Tibial artery (tissue), 4 donors: Measurements from ENCODE around the gene HIPK2.

ENCODE experiments used
- DNase-seq, 2 donors: peaks; one replicate each; pipeline ENCODE4 v3.0.0-alpha.2; 2019
- H3K27ac ChIP-seq, 2 donors: fragments of 200-600 bp; sonication (generic) in 1 of 2; 1 replicate in 1 of 2; 2 replicates in 1 of 2; pipeline ENCODE4 v1.5.1; 2018 to 2019; ENCODE audit warnings: mild to moderate bottlenecking in 1 of 2
- H3K27me3 ChIP-seq, 2 donors: fragments of 200-600 bp; sonication (generic) in 1 of 2; one replicate each; pipeline versions ENCODE4 v1.5.1 to v1.6.0; 2016 to 2019
- H3K36me3 ChIP-seq, 3 donors: fragments of 200-600 bp; sonication (generic) in 2 of 3; one replicate each; pipeline ENCODE4 v1.5.1; 2016 to 2019; ENCODE audit warnings: mild to moderate bottlenecking in 2 of 3
- H3K4me1 ChIP-seq, 4 donors: fragments of 200-600 bp; sonication (generic) in 2 of 4; 1 replicate in 3 of 4; 2 replicates in 1 of 4; pipeline ENCODE4 v1.5.1; 2016 to 2019
- H3K4me3 ChIP-seq, 2 donors: fragments of 200-600 bp; sonication (generic) in 1 of 2; 1 replicate in 1 of 2; 2 replicates in 1 of 2; pipeline ENCODE4 v1.5.1; 2018 to 2019; ENCODE audit warnings: mild to moderate bottlenecking in 2 of 2
- H3K9me3 ChIP-seq, 3 donors: fragments of 200-600 bp; sonication (generic) in 1 of 3; one replicate each; pipeline ENCODE4 v1.5.1; 2016 to 2019
- CTCF ChIP-seq, 2 experiments: fragments of 200-600 bp in 1 of 2; fragments of 450-650 bp in 1 of 2; IDR thresholded peaks; one replicate each; pipeline ENCODE4 v1.5.1; 2017 to 2019; ENCODE audit warnings: antibody characterized with exemption in 2 of 2, mild to moderate bottlenecking in 1 of 2, moderate library complexity in 1 of 2
- intact Hi-C: fragments of 100-400 bp; cut with DNase I; formaldehyde crosslinking; loops from one replicate; pipeline ENCODE4 v1.15.0; 2023; ENCODE audit warnings: low total_unique reads

The HIPK2 gene

DNA sequence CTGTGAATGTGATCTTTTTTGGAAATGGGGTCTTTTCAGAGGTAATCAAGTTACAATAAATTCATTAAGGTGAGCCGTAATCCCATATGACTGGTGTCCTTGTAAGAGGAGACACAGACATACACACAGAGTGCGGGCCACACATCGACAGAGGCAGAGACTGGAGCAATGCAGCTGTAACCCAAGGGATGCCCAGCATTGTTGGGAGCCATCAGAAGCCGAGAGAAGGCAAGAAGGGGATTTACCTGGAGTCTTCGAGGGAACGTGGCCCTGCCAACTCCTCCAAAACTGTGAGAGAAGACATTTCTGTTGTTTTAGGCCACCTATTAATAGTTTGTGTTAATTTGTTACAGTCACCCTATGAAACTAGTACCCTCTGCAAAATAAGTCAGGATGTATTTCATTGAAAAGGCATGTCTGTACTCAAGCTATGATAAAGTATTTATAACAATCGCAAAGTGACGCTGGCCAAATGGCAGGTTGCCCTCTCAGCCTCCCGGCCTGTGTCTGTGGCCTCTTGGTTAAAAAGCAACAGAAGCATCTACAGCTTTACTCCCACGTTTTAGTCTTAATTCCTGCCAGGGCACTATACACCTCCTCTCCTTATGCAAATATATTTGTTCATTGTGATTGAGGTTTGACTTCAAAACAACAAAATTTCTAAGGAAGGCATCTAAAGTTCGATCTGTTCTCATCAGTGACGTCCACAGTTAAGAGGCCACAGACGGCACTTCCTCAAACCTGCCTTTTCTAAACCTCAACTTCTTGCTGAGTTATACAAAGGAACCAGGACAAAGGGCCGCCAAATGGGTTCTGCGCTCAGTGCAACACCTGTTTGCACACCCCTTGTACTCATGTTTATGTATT lies 46.8 kb downstream of the HIPK2 start:
- H3K9me3 ChIP-seq: no peaks in the 10 kb centered on the region
- no peaks in the 10 kb centered on the region for H3K27me3 ChIP-seq
- TF ChIP-seq CTCF (IDR thresholded peaks at IDR 0.05): no peak
- peak overlapping the region; percentile 91 to 96 for H3K27ac ChIP-seq
- H3K4me1 ChIP-seq: peaks cover 0 to 90% (median 69%) of the 10 kb centered on the region in 4 donors
- H3K4me3 ChIP-seq: peak overlapping the region in 1 of 2 donors; percentile 5
- intact Hi-C loops: no loop called here
- H3K36me3 ChIP-seq: peaks cover 0 to 5% (median 0%) of the 10 kb centered on the region in 3 donors
- DNase-seq: peak; percentile 60 to 82

GRCh38 chr7:139728203-139728602 lies 49.6 kb downstream of the HIPK2 start:
- peaks cover 0 to 90% (median 53%) of the 10 kb centered on the region in 4 donors for H3K4me1 ChIP-seq
- H3K27ac ChIP-seq: peak overlapping the region; percentile 91 to 96
- H3K27me3 ChIP-seq: no peaks in the 10 kb centered on the region
- H3K36me3 ChIP-seq: peaks cover 0 to 5% (median 0%) of the 10 kb centered on the region in 3 donors
- H3K9me3 ChIP-seq: no peaks in the 10 kb centered on the region
- H3K4me3 ChIP-seq: no peak overlapping the region
- intact Hi-C loops: no loop called here
- DNase-seq: peak in 1 of 2 donors; percentile 37
- TF ChIP-seq CTCF (IDR thresholded peaks at IDR 0.05): no peak

- H3K36me3 ChIP-seq: peaks cover 0 to 5% (median 0%) of the 10 kb centered on the region in 3 donors
- DNase-seq: peak in 1 of 2 donors; percentile 41
- no peaks in the 10 kb centered on the region for H3K9me3 ChIP-seq
- no peak for TF ChIP-seq CTCF (IDR thresholded peaks at IDR 0.05)
- peaks cover 0 to 90% (median 45%) of the 10 kb centered on the region in 4 donors for H3K4me1 ChIP-seq
- no peak overlapping the region for H3K4me3 ChIP-seq
- intact Hi-C loops: no loop called here
- H3K27ac ChIP-seq: peak overlapping the region; percentile 27 to 91
- no peaks in the 10 kb centered on the region for H3K27me3 ChIP-seq
These were observed 50.6 kb downstream of the HIPK2 start for GRCh38 chr7:139727151-139727705.

DNA sequence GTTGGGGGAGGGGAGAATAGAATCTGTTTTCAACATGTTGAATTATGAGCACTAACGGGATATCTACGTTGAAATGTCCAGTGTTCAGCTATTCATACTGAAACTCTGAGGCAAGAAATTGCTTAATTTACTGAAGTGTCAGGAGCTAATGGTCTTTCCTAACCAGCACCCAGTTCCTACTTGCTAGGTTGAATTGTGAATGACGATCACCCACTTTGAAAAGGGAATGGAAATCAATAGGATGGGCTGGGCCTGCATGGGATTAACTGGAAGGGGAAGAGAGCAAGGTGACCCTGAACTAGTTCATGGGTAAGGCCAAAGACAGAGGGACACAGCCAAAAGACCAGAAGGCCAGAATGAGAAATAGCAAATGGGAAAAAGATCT lies 51.3 kb downstream of the HIPK2 start:
- TF ChIP-seq CTCF (IDR thresholded peaks at IDR 0.05): no peak
- no peak for DNase-seq
- intact Hi-C loops: no loop called here
- peaks cover 0 to 92% (median 44%) of the 10 kb centered on the region in 4 donors for H3K4me1 ChIP-seq
- no peaks in the 10 kb centered on the region for H3K9me3 ChIP-seq
- H3K4me3 ChIP-seq: no peak overlapping the region
- peak overlapping the region; percentile 27 to 91 for H3K27ac ChIP-seq
- H3K27me3 ChIP-seq: no peaks in the 10 kb centered on the region
- peaks cover 0 to 5% (median 0%) of the 10 kb centered on the region in 3 donors for H3K36me3 ChIP-seq

- TF ChIP-seq CTCF (IDR thresholded peaks at IDR 0.05): no peak
- intact Hi-C loops: no loop called here
- Histone ChIP-seq H3K36me3 (peaks cover 0 to 5% (median 0%) of the 10 kb centered on the region in 3 donors), H3K4me1 (peaks cover 0 to 92% (median 44%) of the 10 kb centered on the region in 4 donors), H3K27me3 (no peaks in the 10 kb centered on the region), H3K4me3 (no peak overlapping the region), H3K9me3 (no peaks in the 10 kb centered on the region), H3K27ac (peak overlapping the region in 1 of 2 donors; percentile 17)
- DNase-seq: peak in 1 of 2 donors; percentile 47
These were observed 51.8 kb downstream of the HIPK2 start for GRCh38 chr7:139725858-139726484.
